ENCODE measurements around the gene CCT3.
A peak's percentile ranks its signal among the peaks of the same experiment; 100 is the strongest.

CCT3 gene

DNA sequence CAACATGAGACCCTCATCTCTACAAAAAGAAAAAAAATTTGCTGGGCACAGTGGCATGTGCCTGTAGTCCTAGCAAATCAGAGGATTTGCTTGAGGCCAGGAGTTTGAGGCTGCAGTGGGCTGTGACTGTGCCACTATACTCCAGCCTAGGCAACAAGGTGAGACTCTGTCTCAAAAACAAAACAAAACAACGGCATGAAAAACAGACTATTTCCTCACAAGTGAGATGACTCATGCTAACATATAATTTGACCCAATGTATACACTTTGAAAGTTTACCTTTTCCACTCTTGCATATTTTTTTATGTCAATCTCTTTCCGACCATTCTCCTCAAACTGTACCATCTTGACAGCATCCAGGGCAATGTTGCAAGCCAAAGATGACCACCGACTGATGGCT, 17.5 kb downstream of the CCT3 start:
- DNase-seq: no peak

DNA sequence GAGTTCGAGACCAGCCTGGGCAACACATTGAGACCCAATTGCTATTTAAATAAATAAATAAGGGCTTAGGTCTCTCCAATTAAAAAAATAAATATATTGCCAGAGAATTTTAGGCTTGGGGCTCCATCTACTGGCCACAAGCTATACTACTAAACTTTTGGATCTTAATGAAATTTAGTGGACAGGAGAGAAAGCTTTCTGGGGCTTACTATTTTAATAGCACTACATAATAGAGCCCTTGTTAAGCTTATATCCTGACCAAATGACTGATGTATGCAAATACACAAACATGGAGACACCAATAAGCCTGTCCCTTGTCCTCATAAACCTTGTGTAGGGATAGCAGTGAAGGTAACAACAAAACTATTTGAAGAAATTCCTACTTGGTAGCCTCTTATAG, 18.4 kb downstream of the CCT3 start:
- no peak for DNase-seq

DNA sequence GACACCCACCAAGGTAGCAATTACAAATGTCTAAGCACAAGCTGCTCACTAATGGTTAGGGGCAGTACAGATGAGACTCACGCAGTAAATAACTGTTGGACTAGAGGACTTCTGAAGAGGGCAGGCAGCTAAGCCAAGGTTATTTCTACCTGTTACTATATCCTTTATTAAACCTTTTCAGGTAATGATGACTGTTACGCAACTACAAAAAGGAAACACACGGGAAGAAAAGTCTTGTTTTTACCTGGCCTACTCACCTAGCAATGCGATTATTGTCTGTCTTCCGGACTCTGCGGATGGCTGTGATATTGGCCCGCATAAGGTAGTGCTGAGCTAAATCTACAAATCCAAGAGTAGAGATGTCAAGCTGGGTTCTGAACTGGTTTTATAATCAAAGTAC, 21.2 kb downstream of the CCT3 start:
- no peak for DNase-seq

DNA sequence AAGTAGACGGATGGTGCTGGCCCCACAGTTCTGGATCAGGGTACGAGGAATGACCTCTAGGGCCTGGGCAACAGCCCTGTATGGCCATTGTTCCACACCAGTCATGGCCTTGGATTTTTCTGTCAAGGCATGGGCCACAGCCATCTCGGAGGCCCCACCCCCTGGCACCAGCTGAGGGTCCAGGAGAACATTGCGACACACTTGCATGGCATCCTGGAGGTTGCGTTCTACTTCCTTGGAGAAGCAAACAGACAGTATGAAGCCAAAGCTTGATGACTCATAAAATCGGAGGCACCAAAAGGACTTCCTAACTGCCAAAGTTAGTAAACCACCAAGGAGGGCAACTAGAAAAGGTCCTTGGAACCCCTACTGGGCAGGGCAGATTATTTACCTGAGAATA, 27.1 kb downstream of the CCT3 start:
- no peak for DNase-seq

GRCh38 chr1:156308078-156308477, 30.0 kb downstream of the CCT3 start:
- no peak for DNase-seq

GRCh38 chr1:156305215-156305614, 32.9 kb downstream of the CCT3 start:
- no peak for DNase-seq

DNA sequence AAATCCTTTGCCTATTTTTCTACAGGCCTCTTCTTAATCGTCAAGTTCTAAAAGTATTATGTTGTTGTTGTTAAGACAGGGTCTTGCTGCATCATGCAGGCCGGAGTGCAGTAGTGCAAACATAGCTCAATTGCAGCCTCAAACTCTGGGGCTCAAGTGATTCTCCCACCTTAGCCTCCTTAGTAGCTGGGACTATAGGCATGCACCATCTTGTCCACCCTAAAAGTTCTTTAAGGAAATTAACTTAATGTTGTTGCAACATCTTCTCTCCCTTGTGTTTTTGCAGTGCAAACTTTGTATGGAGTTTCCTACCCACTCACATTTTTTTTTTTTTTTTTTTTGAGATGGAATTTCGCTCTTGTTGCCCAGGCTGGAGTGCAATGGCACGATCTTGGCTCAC, 34.9 kb downstream of the CCT3 start:
- no peak for DNase-seq

DNA sequence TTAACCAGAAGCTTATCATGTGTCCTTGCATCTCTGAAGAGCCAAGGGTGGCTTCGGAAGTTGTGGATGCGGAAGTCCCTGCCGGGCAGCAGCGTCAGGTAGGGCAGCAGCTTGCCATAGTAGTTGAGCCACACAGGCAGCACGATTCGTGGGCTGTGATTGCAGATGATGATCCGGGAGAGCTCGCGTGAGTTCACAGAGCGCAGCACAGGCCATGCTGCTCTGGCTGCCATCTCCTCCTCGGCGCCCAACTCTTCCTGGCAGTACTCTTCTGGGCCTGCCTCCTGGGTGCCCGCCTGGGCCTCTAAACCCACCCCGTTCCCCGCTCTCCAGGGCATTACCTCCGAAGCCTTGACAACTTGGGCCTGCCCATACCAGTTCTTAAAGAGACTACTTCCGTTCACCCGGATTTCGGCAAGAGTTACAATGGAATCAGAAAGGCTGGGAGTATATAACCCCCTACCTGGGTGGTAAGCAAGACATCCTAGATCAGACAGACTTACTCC, 39.2 kb downstream of the CCT3 start, which contains the start of gene VHLL:
TSS of gene VHLL (minus strand) at position 456 of the 506 bp plus-strand sequence. CDS start at position 338, 118 bp downstream.
- DNase-seq: no peak

- peak; percentile 30 for DNase-seq
Observed at GRCh38 chr1:156295391-156295947, 42.6 kb downstream of the CCT3 start, which contains the start of gene GLMP. Gene GLMP (minus strand): TSS chr1:156295679. CDS start chr1:156295645, 34 bp downstream.

GRCh38 chr1:156293895-156294294, 44.2 kb downstream of the CCT3 start:
- DNase-seq: no peak

GRCh38 chr1:156293098-156293434, 45.0 kb downstream of the CCT3 start:
- no peak for DNase-seq

DNA sequence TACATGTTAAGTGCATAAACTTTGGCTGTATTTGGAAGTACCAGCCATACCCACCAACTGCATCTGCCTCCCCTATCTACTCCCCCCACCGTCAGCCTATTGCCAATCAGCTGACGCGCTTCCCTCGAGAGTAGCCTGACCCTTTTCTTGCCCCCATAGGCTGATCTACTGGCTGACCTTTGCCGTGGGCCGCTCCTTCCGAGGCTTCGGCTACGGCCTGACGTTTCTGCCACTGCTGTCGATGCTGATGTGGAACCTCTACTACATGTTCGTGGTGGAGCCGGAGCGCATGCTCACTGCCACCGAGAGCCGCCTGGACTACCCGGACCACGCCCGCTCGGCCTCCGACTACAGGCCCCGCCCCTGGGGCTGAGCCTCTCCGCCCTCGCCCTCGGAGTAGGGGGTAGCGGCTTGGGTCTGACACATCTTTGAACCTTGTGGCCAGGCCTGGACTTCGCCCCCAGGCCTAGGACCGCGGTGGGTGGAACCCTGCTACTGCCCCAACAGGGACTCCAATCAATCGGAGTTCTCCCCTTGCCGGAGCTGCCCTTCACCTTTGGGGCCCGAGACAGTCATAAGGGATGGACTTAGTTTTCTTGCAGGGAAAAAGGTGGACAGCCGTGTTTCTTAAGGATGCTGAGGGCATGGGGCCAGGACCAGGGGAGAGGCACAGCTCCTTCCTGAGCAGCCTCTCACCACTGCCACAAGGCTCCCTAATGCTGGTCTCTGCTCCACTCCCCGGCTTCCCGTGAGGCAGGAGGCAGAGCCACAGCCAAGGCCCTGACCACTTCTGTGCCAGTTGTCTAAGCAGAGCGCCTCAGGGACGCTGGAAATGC, 46.6 kb downstream of the CCT3 start:
- DNase-seq: no peak

DNA sequence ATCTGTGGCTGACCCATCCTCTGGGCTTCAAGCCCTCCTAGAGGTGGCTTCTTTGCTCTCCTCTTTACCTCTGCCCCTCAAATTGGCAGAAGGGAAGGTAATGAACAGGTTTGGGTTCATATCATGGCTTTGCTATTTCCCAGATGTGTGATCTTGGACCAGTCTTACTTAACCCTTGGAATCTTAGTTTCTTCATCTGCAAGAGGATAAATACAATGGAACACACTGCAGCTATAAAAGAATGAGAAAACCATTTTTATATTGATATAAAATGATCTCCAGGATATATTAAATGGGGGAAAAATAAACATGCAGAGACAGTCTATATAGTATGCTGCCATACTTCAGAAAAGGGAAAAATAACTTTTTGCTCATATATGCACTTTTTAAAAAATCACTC, 48.2 kb downstream of the CCT3 start:
- DNase-seq: no peak

- DNase-seq: no peak
Observed at GRCh38 chr1:156286061-156286460, 52.0 kb downstream of the CCT3 start.

- no peak for DNase-seq
Observed at GRCh38 chr1:156285437-156285836, 52.7 kb downstream of the CCT3 start.

DNA sequence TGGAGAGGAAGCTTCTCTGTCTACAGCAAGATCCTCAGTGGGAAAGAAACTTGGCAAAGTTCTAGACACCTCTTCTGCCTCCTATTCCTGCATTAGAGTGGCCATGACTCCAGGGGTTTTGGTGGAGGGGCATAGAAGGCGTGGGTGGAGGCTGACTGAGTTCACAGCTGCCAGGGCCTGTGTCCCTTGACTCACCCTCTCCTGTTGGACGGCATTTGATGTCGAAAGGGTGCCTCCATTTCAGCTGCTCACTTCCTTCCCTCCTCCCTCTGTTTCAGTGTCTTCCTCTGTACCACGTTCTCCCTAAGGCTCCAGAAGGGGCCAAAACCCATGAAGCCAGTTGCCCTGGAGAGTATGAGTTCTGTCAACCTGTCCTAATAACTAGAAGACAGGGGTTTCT, 53.3 kb downstream of the CCT3 start:
- DNase-seq: no peak

GRCh38 chr1:156284112-156284511, 54.0 kb downstream of the CCT3 start, which contains the start of gene TMEM79:
Gene TMEM79 (plus strand): TSS chr1:156284325. CDS start chr1:156285227, 902 bp downstream.
- DNase-seq: no peak

DNA sequence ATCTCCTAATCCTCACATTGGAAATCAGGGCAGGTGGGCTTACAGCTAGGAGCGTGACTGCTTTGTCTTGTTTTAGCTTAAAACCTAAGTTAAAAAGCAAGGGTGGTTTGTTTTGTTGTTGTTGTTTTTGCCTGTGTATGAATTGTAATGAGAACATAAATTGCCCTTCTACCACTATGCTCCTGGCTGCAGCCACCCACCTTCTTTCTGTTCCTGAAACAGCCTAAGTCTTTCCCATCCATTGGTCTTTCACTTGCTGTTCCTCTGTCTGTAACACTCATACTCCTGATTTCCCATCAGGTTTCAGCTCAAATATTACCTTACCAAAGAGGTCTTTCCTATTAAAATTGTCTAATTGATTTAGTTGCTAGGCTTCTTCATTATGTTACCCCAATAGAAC, 54.6 kb downstream of the CCT3 start:
- no peak for DNase-seq

- peak; percentile 89 for DNase-seq
Observed at GRCh38 chr1:156282479-156283222, 55.4 kb downstream of the CCT3 start, which contains the start of gene SMG5. Gene SMG5 (minus strand): TSS chr1:156282825. CDS start chr1:156282680, 145 bp downstream.

DNA sequence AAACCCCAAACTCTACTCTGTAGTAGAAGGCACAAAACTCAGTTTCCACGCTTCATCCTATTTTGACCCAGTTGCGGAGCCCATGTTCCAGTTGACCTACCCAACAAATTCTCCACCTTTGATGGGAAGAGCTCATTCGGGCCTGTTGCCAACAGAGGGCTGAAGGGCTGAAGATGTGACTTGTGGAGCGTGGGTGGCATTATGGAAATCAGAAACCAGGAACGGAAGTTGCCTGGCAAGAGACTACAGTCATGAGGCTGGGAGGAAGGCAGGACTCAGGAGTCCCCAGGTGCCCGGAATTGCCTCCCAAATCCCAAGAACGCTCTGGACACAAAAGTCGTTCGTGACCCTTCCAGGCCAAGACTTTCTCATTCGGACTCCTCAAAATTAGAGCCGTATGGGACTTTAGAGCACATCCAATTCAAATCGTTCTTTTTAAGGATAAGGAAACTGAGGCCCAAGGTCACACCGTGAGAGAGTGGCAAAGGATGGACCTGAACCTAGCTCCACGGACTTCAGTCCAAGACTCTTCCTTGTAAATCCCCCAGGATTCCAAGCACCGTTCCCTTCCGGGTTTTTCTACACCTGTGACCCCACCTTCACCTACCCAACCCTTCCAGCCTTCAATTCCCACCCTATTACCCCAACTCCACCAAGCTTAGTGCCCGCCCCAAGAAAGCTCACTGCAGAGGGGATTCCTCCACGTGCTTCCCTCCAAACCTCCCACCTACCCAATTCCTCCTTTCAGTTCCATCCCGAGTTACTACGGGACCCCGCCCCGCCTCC, 56.2 kb downstream of the CCT3 start:
- no peak for DNase-seq

GRCh38 chr1:156281281-156281680, 56.8 kb downstream of the CCT3 start:
- no peak for DNase-seq

DNA sequence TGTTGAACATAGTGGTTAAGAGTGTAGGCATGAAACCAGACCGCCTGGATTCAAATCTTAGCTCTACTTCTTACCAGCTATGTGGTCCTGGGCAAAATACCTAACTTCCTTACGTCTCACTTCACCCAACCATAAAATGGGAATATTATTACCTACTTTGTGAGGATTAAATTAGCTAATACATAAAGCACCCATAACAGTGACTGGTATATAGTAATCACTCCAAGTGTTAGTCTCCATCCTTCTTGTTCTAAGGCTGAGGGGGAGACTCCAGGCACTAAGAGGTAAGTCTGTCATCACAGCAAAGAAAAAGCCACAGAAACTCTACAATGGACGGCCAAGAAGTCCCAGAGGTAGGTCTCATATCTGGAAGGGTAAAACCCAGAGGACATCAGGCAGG, 58.3 kb downstream of the CCT3 start:
- DNase-seq: no peak
